ACC112 (cell line): ENCODE measurements around the gene FRYL.
"Not testable (repeated sequence)": the region's sequence is repeated elsewhere in the genome, so short reads cannot be mapped to it uniquely, and the experiment has no call there.

Experiments used
- H2AFZ ChIP-seq: fragments of 200-600 bp; sonication (generic); one replicate; pipeline ENCODE4 v1.6.0; 2017; ENCODE audit warnings: antibody characterized with exemption, low read length; ENCODE audit not compliant: unreplicated experiment
- H3K27ac ChIP-seq: fragments of 200-600 bp; sonication (generic); 2 replicates; pipeline ENCODE4 v1.5.1; 2014; ENCODE audit warnings: low read depth, mild to moderate bottlenecking, antibody characterized with exemption, low read length, moderate library complexity
- H3K27me3 ChIP-seq: fragments of 200-600 bp; sonication (generic); 2 replicates; pipeline ENCODE4 v1.6.1; 2014; ENCODE audit warnings: mild to moderate bottlenecking, antibody characterized with exemption, low read length, moderate library complexity, mixed read lengths; ENCODE audit not compliant: insufficient read depth
- H3K36me3 ChIP-seq: fragments of 200-600 bp; sonication (generic); 2 replicates; pipeline ENCODE4 v1.6.1; 2016; ENCODE audit warnings: mild to moderate bottlenecking, antibody characterized with exemption, low read length, moderate library complexity, mixed read lengths; ENCODE audit not compliant: insufficient read depth
- H3K4me1 ChIP-seq: fragments of 200-600 bp; sonication (generic); one replicate; pipeline ENCODE4 v1.6.1; 2016; ENCODE audit warnings: low read length, mixed read lengths; ENCODE audit not compliant: insufficient read depth, unreplicated experiment, control insufficient read depth
- H3K4me3 ChIP-seq: fragments of 200-600 bp; sonication (generic); 2 replicates; pipeline ENCODE4 v1.5.1; 2014; ENCODE audit warnings: mild to moderate bottlenecking, low read depth, low read length
- H3K79me2 ChIP-seq: fragments of 200-600 bp; sonication (generic); one replicate; pipeline ENCODE4 v1.6.0; 2016; ENCODE audit warnings: low read length; ENCODE audit not compliant: control insufficient read depth, unreplicated experiment, insufficient read depth

Gene FRYL

GRCh38 chr4:48779998-48780864 lies at the start of gene FRYL:
TSS of gene FRYL (minus strand) at chr4:48780279. CDS start at chr4:48634410, 145,869 bp downstream.
- Histone ChIP-seq H3K27ac (peak within 1 kb of the TSS; percentile 91), H3K4me3 (peak within 1 kb of the TSS; percentile 90), H3K4me1 (peaks cover 25% of the 10 kb centered on the region), H3K36me3 (no peaks in the 10 kb centered on the region), H3K79me2 (peaks cover 40% of the 10 kb centered on the region), H3K27me3 (no peaks in the 10 kb centered on the region), H2AFZ (peak within 1 kb of the TSS; percentile 88)

GRCh38 chr4:48827622-48828021 lies 47.5 kb upstream of the FRYL start:
- H3K4me3 ChIP-seq = no peak overlapping the region
- H3K36me3 ChIP-seq = no peaks in the 10 kb centered on the region
- H3K27ac ChIP-seq = no peak overlapping the region
- peaks cover 5% of the 10 kb centered on the region; the same call in 1 of the 2 replicates for H3K27me3 ChIP-seq
- H2AFZ ChIP-seq = no peak overlapping the region
- H3K79me2 ChIP-seq = peaks cover 16% of the 10 kb centered on the region
- H3K4me1 ChIP-seq = peaks cover 4% of the 10 kb centered on the region

DNA sequence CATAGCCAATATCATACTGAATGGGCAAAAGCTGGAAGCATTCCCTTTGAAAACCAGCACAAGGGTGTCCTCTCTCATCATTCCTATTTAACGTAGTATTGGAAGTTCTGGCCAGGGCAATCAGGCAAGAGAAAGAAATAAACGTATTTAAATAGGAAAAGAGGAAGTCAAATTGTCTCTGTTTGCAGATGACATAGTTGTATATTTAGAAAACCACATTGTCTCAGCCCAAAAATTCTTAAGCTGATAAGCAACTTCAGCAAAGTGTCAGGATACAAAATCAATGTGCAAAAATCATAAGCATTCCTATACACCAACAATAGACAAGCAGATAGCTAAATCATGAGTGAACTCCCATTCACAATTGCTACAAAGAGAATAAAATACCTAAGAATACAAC lies 41.4 kb upstream of the FRYL start:
- H3K4me3 ChIP-seq, H3K27ac ChIP-seq, H3K27me3 ChIP-seq, H3K4me1 ChIP-seq, H2AFZ ChIP-seq, H3K79me2 ChIP-seq, H3K36me3 ChIP-seq: not testable (repeated sequence)

DNA sequence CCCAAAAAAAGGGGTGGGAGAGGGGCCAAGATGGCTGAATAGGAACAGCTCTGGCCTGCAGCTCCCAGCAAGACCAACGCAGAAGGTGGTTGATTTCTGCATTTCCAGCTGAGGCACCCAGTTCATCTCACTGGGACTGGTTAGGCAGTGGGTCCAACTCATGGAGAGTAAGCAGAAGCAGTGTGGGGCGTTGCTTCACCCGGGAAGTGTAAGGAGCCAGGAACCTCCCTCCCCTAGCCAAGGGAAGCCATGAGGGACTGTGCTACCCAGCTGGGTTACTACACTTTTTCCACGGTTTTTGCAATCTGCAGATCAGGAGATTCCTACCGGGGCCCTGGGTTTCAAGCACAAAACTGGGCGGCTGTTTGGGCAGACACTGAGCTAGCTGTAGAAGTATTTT lies 36.9 kb upstream of the FRYL start:
- Histone ChIP-seq H3K4me1 (no peaks in the 10 kb centered on the region), H2AFZ (no peak overlapping the region), H3K27ac (no peak overlapping the region), H3K36me3 (no peaks in the 10 kb centered on the region), H3K4me3 (no peak overlapping the region), H3K79me2 (no peaks in the 10 kb centered on the region), H3K27me3 (0 out of 2 replicates have a peak, but pooled peaks cover 6% of the 10 kb centered on the region)

DNA sequence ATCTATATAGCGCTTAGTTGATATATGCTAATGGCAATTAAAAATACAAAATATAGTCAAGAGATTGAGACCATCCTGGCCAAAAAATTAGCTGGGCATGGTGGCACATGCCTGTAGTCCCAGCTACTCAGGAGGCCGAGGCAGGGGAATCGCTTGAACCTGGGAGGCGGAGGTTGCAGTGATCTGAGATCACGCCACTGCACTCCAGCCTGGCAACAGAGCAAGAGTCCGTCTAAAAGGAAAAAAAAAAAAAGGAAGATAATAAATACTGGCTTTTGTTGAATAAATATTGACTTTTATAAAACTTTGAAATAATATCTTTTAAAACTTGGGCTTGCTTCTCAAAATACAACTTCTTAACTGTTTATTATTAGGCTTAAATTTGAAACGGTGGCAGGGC lies 36.2 kb upstream of the FRYL start:
- H3K27ac ChIP-seq, H3K36me3 ChIP-seq, H2AFZ ChIP-seq, H3K4me1 ChIP-seq, H3K27me3 ChIP-seq, H3K79me2 ChIP-seq, H3K4me3 ChIP-seq: not testable (repeated sequence)

DNA sequence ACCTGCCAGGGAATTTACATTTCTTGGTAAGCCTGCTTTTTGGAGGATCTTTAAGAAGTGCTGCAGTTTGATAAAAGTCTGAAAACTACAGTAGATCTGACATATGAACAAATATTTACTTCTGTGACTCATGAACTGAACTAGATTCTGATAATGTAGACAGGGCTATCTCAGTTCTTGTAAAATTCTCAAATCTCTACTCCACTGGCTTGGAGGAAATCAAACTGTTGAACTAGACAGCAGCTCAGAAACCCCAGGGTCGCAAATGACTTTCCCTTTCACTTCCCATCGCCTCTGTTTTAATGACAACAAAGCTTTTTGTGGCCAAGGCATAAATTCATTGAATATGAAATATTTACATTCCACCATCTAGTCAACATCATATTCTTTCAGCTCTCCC lies 35.4 kb upstream of the FRYL start:
- Histone ChIP-seq H3K4me3 (no peak overlapping the region), H3K36me3 (no peaks in the 10 kb centered on the region), H3K4me1 (no peaks in the 10 kb centered on the region), H3K27ac (no peak overlapping the region), H2AFZ (no peak overlapping the region), H3K79me2 (no peaks in the 10 kb centered on the region), H3K27me3 (0 out of 2 replicates have a peak, but pooled peaks cover 6% of the 10 kb centered on the region)

- Histone ChIP-seq H3K79me2 (no peaks in the 10 kb centered on the region), H3K36me3 (no peaks in the 10 kb centered on the region), H3K27me3 (no peaks in the 10 kb centered on the region), H3K4me1 (no peaks in the 10 kb centered on the region), H2AFZ (no peak overlapping the region), H3K27ac (no peak overlapping the region), H3K4me3 (no peak overlapping the region)
Observed at GRCh38 chr4:48813964-48814363, 33.9 kb upstream of the FRYL start.

GRCh38 chr4:48812866-48813265 lies 32.8 kb upstream of the FRYL start:
- no peaks in the 10 kb centered on the region for H3K4me1 ChIP-seq
- H3K4me3 ChIP-seq = no peak overlapping the region
- H3K27ac ChIP-seq = no peak overlapping the region
- no peaks in the 10 kb centered on the region for H3K79me2 ChIP-seq
- no peaks in the 10 kb centered on the region for H3K36me3 ChIP-seq
- H3K27me3 ChIP-seq = no peaks in the 10 kb centered on the region
- no peak overlapping the region for H2AFZ ChIP-seq

DNA sequence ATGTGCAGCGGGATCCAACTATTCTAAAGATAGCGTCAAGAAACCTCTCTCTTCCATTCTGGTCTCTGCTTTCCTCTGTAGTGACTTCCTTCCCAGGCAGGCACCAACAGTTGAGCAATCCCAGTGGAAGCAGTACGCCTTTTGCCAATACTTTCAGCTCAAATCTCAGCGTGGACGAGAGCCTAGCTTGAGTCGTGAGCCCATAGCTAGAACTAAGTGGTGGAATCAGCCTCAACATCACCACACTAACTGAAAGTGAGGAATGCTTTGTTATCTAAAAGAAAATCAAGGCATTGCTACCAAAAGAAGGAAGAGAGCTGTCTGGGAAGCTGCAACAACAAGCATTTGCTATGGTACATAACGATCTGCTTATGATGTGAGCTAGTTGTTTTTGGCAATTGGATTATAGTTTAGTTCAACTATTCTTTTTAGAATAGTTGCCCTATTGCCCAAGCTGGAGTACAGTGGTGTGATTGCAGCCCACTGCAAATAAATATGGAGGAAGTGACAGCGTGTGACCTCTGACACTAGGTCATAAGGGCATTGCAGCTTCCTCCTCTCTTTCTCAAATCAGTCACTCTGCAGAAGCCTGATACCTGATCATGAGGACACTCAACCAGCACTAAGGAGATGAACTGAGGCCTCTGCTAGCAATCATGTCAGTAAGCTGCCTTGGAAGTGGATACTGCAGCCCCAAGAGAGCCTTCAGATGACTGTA lies 24.7 kb upstream of the FRYL start:
- Histone ChIP-seq H3K36me3 (no peaks in the 10 kb centered on the region), H3K79me2 (no peaks in the 10 kb centered on the region), H3K4me3 (no peak overlapping the region), H3K27me3 (no peaks in the 10 kb centered on the region), H3K4me1 (peaks cover 12% of the 10 kb centered on the region), H3K27ac (no peak overlapping the region), H2AFZ (no peak overlapping the region)

GRCh38 chr4:48801016-48801715 lies 21.1 kb upstream of the FRYL start:
- Histone ChIP-seq H3K4me3 (no peak overlapping the region), H3K36me3 (no peaks in the 10 kb centered on the region), H3K79me2 (no peaks in the 10 kb centered on the region), H3K27ac (no peak overlapping the region), H3K27me3 (no peaks in the 10 kb centered on the region), H3K4me1 (peaks cover 20% of the 10 kb centered on the region), H2AFZ (peak overlapping the region; percentile 40)
